NCI-H2029 treated with DMSO at 0.1 percent for 48 hours (cell line): ENCODE data around the gene CALCB.

Source experiments
- DNase-seq: peaks from one replicate; lab custom pipeline; 2025; lab: John Stamatoyannopoulos, UW

CALCB gene

DNA sequence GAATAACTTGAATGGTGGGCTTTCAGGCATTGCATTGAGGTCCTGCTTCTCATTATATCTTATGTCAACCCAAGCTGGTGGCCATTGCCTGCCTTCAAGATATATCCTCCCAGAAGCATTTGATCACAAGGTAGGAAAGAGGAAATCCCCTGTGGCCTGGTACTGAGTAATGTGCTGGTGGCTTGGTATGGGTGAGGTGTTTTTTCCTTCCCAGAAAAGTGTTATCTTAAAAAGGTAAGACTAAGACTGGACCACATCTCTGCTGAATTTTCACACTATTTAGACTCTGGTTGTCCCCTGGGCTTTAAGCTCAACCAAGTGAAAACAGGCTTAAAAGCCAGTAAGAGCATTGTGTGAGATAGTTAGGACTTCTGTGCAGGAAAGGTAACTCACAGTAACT lies 45.0 kb downstream of the CALCB start:
- DNase-seq, result no peak

DNA sequence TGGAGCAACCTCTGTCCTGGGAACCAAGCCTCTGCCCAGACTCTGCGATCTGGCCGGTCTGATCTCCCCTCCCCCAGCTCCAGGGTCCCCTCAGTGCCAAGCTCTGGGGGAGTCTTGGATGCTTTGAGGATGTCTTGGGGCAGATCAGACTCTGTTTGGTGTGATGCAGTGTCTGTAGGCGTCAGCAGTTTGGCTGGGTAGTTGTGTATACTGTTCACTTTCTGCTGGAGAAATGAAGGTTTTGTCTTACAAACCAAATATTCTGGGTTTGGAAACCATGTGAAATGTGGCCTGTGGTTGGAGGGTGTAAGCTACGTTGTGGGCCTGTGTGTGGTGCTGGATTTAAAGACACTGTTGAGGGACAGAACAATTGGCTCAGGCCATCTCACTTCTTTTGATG lies 46.0 kb downstream of the CALCB start:
- DNase-seq, result no peak

DNA sequence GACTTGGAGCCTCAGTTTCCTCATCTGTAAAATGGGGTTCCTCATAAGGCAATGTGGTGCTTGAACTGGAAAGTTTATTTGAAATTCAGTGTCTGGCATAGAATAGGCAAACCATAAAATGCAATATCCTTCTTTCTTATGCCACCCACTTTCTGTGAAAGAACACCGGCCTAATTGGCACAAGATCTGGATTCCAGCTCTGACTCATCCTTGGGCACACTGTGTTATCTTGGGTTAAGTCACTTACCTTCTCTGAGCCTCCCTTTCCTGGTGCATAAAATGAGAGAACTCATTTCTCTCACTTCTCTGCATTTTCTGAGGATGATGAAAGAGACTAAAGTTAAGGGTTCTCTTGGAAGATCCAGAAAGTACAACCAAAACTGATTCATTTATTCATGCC lies 46.4 kb downstream of the CALCB start:
- no peak for DNase-seq

- no peak for DNase-seq
Measured at GRCh38 chr11:15123849-15124248, 50.5 kb downstream of the CALCB start.

DNA sequence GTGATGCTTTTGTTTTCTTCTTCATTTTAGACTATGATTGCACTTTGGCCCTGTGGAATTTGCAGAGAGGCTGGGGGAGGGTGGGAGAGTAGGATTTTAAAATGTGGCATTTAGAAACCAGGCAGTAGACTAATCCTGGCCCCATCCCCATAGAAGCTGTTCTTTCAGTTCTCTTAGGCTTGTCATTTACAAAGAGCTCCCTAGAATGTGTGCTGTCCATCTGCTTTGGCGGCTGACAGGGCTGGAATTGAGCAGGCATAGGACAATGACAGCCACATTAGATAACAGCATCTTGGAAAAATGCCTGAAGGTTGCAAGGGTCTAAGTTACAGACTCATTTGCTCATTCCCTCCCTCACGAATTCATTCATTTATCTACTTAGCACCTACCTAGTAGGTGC lies 51.1 kb downstream of the CALCB start:
- DNase-seq, result no peak

DNA sequence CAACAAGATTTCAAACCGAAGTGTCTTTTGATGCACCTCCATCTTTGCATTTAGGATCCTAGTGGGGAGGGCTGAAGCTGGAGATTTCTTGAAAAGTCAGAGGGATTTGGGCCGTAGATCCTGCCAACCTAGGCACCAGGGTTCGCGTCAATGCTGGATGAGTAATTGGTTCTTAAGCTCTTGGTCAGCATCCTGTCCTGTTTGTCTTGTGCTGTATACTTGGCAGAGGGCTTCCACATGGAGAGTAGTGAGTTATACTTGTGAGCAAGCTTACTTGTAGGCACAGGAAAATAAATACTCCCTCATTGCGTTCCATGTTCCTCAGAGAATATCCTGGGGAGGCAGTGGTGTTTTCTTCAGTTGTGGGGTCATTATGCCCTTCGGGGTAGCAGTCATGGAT lies 53.9 kb downstream of the CALCB start:
- DNase-seq, result no peak
